ENCODE measurements around the gene PNMA6E. TPM values are rescaled to one million over a fixed set of nuclear protein-coding genes. Genes with fewer than 3 reads are reported as not detected.

The PNMA6E gene
- total RNA-seq, 1 donor = not detected

DNA sequence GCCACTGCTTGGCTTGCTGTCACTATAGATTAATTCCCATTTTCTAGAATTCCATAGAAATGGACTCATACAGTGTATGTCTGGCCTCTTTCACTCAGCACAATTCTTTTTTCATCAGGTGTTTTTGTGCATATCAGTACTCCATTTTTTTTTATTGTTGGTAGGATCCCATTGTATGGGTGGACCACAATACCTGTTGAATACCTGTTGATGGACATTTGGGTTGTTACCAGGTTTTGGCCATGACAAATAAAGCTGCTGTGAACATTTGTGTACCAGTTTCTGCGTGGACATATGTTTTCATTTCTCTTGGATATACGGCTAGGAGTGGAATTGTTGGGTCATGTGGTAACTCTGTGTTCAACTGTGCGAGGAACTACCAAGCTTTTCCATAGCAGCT lies 25.1 kb upstream of the PNMA6E start:
- H3K27ac ChIP-seq (ENCODE audit: low read depth, low read length) = no peak overlapping the region
- TF ChIP-seq, protein P1, sequence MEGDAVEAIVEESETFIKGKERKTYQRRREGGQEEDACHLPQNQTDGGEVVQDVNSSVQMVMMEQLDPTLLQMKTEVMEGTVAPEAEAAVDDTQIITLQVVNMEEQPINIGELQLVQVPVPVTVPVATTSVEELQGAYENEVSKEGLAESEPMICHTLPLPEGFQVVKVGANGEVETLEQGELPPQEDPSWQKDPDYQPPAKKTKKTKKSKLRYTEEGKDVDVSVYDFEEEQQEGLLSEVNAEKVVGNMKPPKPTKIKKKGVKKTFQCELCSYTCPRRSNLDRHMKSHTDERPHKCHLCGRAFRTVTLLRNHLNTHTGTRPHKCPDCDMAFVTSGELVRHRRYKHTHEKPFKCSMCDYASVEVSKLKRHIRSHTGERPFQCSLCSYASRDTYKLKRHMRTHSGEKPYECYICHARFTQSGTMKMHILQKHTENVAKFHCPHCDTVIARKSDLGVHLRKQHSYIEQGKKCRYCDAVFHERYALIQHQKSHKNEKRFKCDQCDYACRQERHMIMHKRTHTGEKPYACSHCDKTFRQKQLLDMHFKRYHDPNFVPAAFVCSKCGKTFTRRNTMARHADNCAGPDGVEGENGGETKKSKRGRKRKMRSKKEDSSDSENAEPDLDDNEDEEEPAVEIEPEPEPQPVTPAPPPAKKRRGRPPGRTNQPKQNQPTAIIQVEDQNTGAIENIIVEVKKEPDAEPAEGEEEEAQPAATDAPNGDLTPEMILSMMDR (IDR thresholded peaks at IDR 0.05; ENCODE audit: extremely low read depth, low read depth, low read length) = no peak
- no peak overlapping the region for H3K4me3 ChIP-seq (ENCODE audit: insufficient read depth, low read length)
- no peaks in the 10 kb centered on the region for H3K36me3 ChIP-seq (ENCODE audit: insufficient read depth, low read length)
- H3K4me2 ChIP-seq (ENCODE audit: insufficient read depth, low read length) = no peak overlapping the region
- H3K27me3 ChIP-seq (ENCODE audit: insufficient read depth, low read length) = peaks cover 3% of the 10 kb centered on the region
- H3K79me2 ChIP-seq (ENCODE audit: insufficient read depth, low read length) = no peaks in the 10 kb centered on the region
- H4K20me1 ChIP-seq (ENCODE audit: insufficient read depth, low read length) = no peaks in the 10 kb centered on the region
- no peak overlapping the region for H2AFZ ChIP-seq (ENCODE audit: low read length)
- no peaks in the 10 kb centered on the region for H3K4me1 ChIP-seq (ENCODE audit: insufficient read depth, low read length)
- H3K9me3 ChIP-seq (ENCODE audit: low read depth, low read length) = no peaks in the 10 kb centered on the region
- DNase-seq (ENCODE audit: insufficient read length, low spot score, missing footprints) = no peak

DNA sequence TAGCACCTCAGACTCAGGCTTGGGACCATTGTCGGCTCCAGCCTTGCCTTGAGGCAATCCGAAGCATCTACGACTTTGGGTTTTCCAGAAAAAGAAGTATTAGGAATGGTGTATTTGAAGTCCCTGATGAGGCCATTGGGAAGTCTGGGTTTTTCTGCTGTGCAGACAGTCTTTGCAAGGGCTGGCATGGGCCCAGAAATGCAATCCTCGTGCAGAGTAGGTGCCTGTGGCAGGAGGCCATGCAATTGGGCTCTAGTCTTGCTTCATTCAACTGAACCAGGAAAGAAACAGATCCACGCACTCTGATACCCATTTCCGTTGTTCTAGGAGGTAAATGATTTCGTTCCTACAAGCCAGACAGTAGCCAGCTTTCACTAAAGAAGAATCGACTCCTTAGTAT lies 22.5 kb upstream of the PNMA6E start:
- Histone ChIP-seq H2AFZ (ENCODE audit: low read length) (no peak overlapping the region), H3K4me1 (ENCODE audit: insufficient read depth, low read length) (no peaks in the 10 kb centered on the region), H3K36me3 (ENCODE audit: insufficient read depth, low read length) (no peaks in the 10 kb centered on the region), H3K27me3 (ENCODE audit: insufficient read depth, low read length) (peaks cover 3% of the 10 kb centered on the region), H3K4me2 (ENCODE audit: insufficient read depth, low read length) (no peak overlapping the region), H3K27ac (ENCODE audit: low read depth, low read length) (no peak overlapping the region), H3K9me3 (ENCODE audit: low read depth, low read length) (no peaks in the 10 kb centered on the region), H4K20me1 (ENCODE audit: insufficient read depth, low read length) (no peaks in the 10 kb centered on the region), H3K79me2 (ENCODE audit: insufficient read depth, low read length) (no peaks in the 10 kb centered on the region), H3K4me3 (ENCODE audit: insufficient read depth, low read length) (no peak overlapping the region)
- TF ChIP-seq, protein P1 (IDR thresholded peaks at IDR 0.05; ENCODE audit: extremely low read depth, low read depth, low read length) = no peak
- DNase-seq (ENCODE audit: insufficient read length, low spot score, missing footprints) = peak; percentile 44

DNA sequence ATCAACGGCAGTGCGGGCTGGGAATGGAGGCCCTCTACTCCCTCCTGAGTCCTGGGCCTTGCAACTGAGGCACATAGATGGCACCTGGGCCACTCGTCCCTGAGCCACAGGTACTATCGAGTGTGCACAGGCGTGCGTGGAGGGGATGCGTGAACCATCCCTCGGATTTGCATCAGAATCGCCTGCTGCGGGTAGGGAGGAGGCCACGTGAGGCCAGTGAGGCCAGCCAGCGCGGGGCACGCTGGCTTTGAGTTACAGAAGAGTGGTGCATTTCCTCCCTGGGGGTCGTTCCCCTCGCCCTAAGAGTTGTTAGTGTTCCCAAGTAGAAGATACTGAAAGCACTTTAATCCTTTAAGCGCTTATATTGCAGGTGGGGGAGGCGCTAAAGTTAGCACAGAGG lies 20.7 kb upstream of the PNMA6E start:
- no peak overlapping the region for H3K4me2 ChIP-seq (ENCODE audit: insufficient read depth, low read length)

DNA sequence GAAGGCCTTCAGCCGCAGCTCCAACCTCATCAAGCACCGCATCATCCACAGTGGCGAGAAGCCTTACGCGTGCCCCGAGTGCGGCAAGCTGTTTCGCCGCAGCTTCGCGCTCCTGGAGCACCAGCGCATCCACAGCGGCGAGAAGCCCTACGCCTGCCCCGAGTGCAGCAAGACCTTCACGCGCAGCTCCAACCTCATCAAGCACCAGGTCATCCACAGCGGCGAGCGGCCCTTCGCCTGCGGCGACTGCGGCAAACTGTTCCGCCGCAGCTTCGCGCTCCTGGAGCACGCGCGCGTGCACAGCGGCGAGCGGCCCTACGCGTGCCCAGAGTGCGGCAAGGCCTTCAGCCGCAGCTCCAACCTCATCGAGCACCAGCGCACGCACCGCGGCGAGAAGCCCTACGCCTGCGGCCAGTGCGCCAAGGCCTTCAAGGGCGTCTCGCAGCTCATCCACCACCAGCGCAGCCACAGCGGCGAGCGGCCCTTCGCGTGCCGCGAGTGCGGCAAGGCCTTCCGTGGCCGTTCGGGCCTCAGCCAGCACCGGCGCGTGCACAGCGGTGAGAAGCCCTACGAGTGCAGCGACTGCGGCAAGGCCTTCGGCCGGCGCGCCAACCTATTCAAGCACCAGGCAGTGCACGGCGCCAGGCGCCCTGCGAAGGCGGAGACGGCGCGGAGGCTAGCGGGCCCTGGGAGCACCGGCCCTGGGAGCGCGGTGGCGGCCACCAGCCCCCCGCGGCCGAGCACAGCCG lies 19.9 kb upstream of the PNMA6E start:
- peaks cover 11% of the 10 kb centered on the region for H3K27me3 ChIP-seq (ENCODE audit: insufficient read depth, low read length)
- H3K4me1 ChIP-seq (ENCODE audit: insufficient read depth, low read length) = no peaks in the 10 kb centered on the region
- H2AFZ ChIP-seq (ENCODE audit: low read length) = no peak overlapping the region
- no peaks in the 10 kb centered on the region for H3K36me3 ChIP-seq (ENCODE audit: insufficient read depth, low read length)
- no peaks in the 10 kb centered on the region for H3K79me2 ChIP-seq (ENCODE audit: insufficient read depth, low read length)
- no peak overlapping the region for H3K4me2 ChIP-seq (ENCODE audit: insufficient read depth, low read length)
- no peaks in the 10 kb centered on the region for H4K20me1 ChIP-seq (ENCODE audit: insufficient read depth, low read length)
- no peak overlapping the region for H3K4me3 ChIP-seq (ENCODE audit: insufficient read depth, low read length)
- no peaks in the 10 kb centered on the region for H3K9me3 ChIP-seq (ENCODE audit: low read depth, low read length)
- DNase-seq (ENCODE audit: insufficient read length, low spot score, missing footprints) = peak; percentile 13
- H3K27ac ChIP-seq (ENCODE audit: low read depth, low read length) = no peak overlapping the region
- TF ChIP-seq, protein P1 (IDR thresholded peaks at IDR 0.05; ENCODE audit: extremely low read depth, low read depth, low read length) = no peak

More for the DNA sequence above, 20.7 kb upstream of the PNMA6E start:
- TF ChIP-seq, protein P1 (IDR thresholded peaks at IDR 0.05; ENCODE audit: extremely low read depth, low read depth, low read length) = no peak
- H4K20me1 ChIP-seq (ENCODE audit: insufficient read depth, low read length) = no peaks in the 10 kb centered on the region
- peaks cover 4% of the 10 kb centered on the region for H3K27me3 ChIP-seq (ENCODE audit: insufficient read depth, low read length)
- H3K27ac ChIP-seq (ENCODE audit: low read depth, low read length) = no peak overlapping the region
- peak; percentile 74 for DNase-seq (ENCODE audit: insufficient read length, low spot score, missing footprints)
- no peaks in the 10 kb centered on the region for H3K79me2 ChIP-seq (ENCODE audit: insufficient read depth, low read length)
- H2AFZ ChIP-seq (ENCODE audit: low read length) = no peak overlapping the region
- no peaks in the 10 kb centered on the region for H3K9me3 ChIP-seq (ENCODE audit: low read depth, low read length)
- no peaks in the 10 kb centered on the region for H3K36me3 ChIP-seq (ENCODE audit: insufficient read depth, low read length)
- H3K4me3 ChIP-seq (ENCODE audit: insufficient read depth, low read length) = no peak overlapping the region
- no peaks in the 10 kb centered on the region for H3K4me1 ChIP-seq (ENCODE audit: insufficient read depth, low read length)
